H1 (cell line): Measurements from ENCODE around the gene NIN. TPM values are rescaled to one million over a fixed set of nuclear protein-coding genes. Genes with fewer than 3 reads are reported as not detected.

Experiments
- CTCF ChIA-PET: fragments of 300-600 bp; sonication (Branson Sonifier 250); formaldehyde crosslinking; loops from one replicate; lab custom pipeline; 2021; ENCODE audit not compliant: partially characterized antibody; lab: Charles Lee
- POLR2A ChIA-PET: fragments of 300-600 bp; sonication (Branson Sonifier 250); formaldehyde crosslinking; loops from one replicate; lab custom pipeline; 2021; ENCODE audit warnings: inconsistent platforms; ENCODE audit not compliant: partially characterized antibody; lab: Charles Lee
- DNase-seq, 2 experiments: peaks; one replicate each; pipeline versions ENCODE4 v3.0.0 to v3.0.0-alpha.2; 2010 to 2022; ENCODE audit warnings: low spot score in 2 of 2, low read depth in 1 of 2, mixed read lengths in 1 of 2
- FAIRE-seq: peaks from 2 replicates; lab custom pipeline; 2011; peaks lifted over from hg19 to GRCh38; lab: Jason Lieb, UNC
- H2AFZ ChIP-seq: 2 replicates; pipeline ENCODE4 v1.8.1; 2012; ENCODE audit warnings: low read length, inconsistent platforms
- H2AK5ac ChIP-seq: 2 replicates; pipeline ENCODE4 v1.6.1; 2013; ENCODE audit warnings: low read depth, low read length
- H2BK120ac ChIP-seq: replicated peaks from 2 replicates; pipeline ENCODE3; 2013; ENCODE audit warnings: low read depth, low read length, inconsistent platforms
- H2BK12ac ChIP-seq: 2 replicates; pipeline ENCODE4 v1.6.1; 2013; ENCODE audit warnings: low read depth, low read length
- H2BK15ac ChIP-seq: 2 replicates; pipeline ENCODE4 v1.6.1; 2013; ENCODE audit warnings: low read length
- H2BK20ac ChIP-seq: 2 replicates; pipeline ENCODE4 v1.6.1; 2013; ENCODE audit warnings: low read length
- H2BK5ac ChIP-seq: 2 replicates; pipeline ENCODE4 v1.6.1; 2013; ENCODE audit warnings: low read depth, low read length
- H3K14ac ChIP-seq: 2 replicates; pipeline ENCODE4 v1.6.1; 2013; ENCODE audit warnings: inconsistent platforms; ENCODE audit not compliant: insufficient read length
- H3K18ac ChIP-seq: 2 replicates; pipeline ENCODE4 v1.6.1; 2013; ENCODE audit warnings: low read length; ENCODE audit errors: extremely low read depth
- H3K23ac ChIP-seq: 2 replicates; pipeline ENCODE4 v1.6.1; 2013; ENCODE audit warnings: inconsistent platforms; ENCODE audit not compliant: insufficient read length
- H3K23me2 ChIP-seq: 2 replicates; pipeline ENCODE4 v1.6.1; 2013; ENCODE audit warnings: low read depth, low read length
- H3K27ac ChIP-seq: 2 replicates; pipeline ENCODE4 v1.6.1; 2011; ENCODE audit warnings: low read depth, low read length, inconsistent platforms
- H3K27me3 ChIP-seq, 4 experiments: replicated peaks in 1 of 4; 1 replicate in 1 of 4; 2 replicates in 3 of 4; pipeline versions ENCODE4 v1.6.1 to v1.8.1; 2011 to 2013; ENCODE audit warnings: low read length in 3 of 4, mild to moderate bottlenecking in 3 of 4, inconsistent platforms in 2 of 4, mixed read lengths in 2 of 4, moderate library complexity in 1 of 4; ENCODE audit not compliant: control insufficient read depth in 3 of 4, insufficient read depth in 3 of 4; ENCODE audit errors: extremely low read depth in 1 of 4
- H3K36me3 ChIP-seq, 4 experiments: 2 replicates each; pipeline versions ENCODE4 v1.6.1 to v1.8.1; 2011 to 2013; ENCODE audit warnings: mild to moderate bottlenecking in 4 of 4, low read length in 3 of 4, moderate library complexity in 2 of 4, control low read depth in 1 of 4, inconsistent platforms in 1 of 4; ENCODE audit not compliant: insufficient read depth in 4 of 4, control insufficient read depth in 2 of 4
- H3K4ac ChIP-seq: replicated peaks from 2 replicates; pipeline ENCODE3; 2013; ENCODE audit warnings: low read length, low read depth, mixed read lengths, inconsistent platforms; ENCODE audit not compliant: insufficient read length
- H3K4me1 ChIP-seq, 4 experiments: replicated peaks in 1 of 4; 1 replicate in 1 of 4; 2 replicates in 3 of 4; pipeline versions ENCODE4 v1.6.1 to v1.8.1; 2011 to 2013; ENCODE audit warnings: low read length in 3 of 4, inconsistent platforms in 2 of 4, mixed read lengths in 1 of 4; ENCODE audit not compliant: insufficient read depth in 4 of 4, control insufficient read depth in 3 of 4
- H3K4me2 ChIP-seq, 2 experiments: 2 replicates each; pipeline versions ENCODE4 v1.6.1 to v1.8.1; 2011 to 2013; ENCODE audit warnings: low read depth in 2 of 2, low read length in 2 of 2, control low read depth in 1 of 2, inconsistent platforms in 1 of 2, mild to moderate bottlenecking in 1 of 2; ENCODE audit not compliant: insufficient read depth in 1 of 2
- H3K4me3 ChIP-seq, 4 experiments: fragments of 200-600, 300-600 bp in 1 of 4; sonication (generic), shearing (Covaris generic), sonication (Bioruptor Twin) in 1 of 4; 2 replicates each; pipeline versions ENCODE4 v1.5.1 to v1.8.1; 2011 to 2016; ENCODE audit warnings: low read length in 4 of 4, low read depth in 3 of 4, control low read depth in 2 of 4, inconsistent platforms in 2 of 4, mild to moderate bottlenecking in 2 of 4, mixed read lengths in 1 of 4, moderate library complexity in 1 of 4; ENCODE audit not compliant: insufficient read depth in 2 of 4; ENCODE audit errors: extremely low read depth in 1 of 4
- H3K56ac ChIP-seq: replicated peaks from 2 replicates; pipeline ENCODE3; 2013; ENCODE audit warnings: low read depth, mild to moderate bottlenecking, mixed read lengths, low read length, inconsistent platforms; ENCODE audit not compliant: insufficient read length
- H3K79me1 ChIP-seq: 2 replicates; pipeline ENCODE4 v1.6.1; 2013; ENCODE audit warnings: low read depth, low read length, control low read depth
- H3K79me2 ChIP-seq, 2 experiments: 2 replicates each; pipeline versions ENCODE4 v1.6.1 to v1.8.1; 2012 to 2013; ENCODE audit warnings: low read length in 2 of 2, mild to moderate bottlenecking in 2 of 2, inconsistent platforms in 1 of 2; ENCODE audit not compliant: insufficient read depth in 2 of 2, control insufficient read depth in 1 of 2
- H3K9ac ChIP-seq, 4 experiments: replicated peaks in 1 of 4; 1 replicate in 1 of 4; 2 replicates in 3 of 4; pipeline versions ENCODE4 v1.6.1 to v1.8.1; 2011 to 2013; ENCODE audit warnings: low read depth in 3 of 4, low read length in 3 of 4, control low read depth in 2 of 4, mild to moderate bottlenecking in 2 of 4, moderate library complexity in 2 of 4, inconsistent platforms in 1 of 4; ENCODE audit errors: extremely low read depth in 1 of 4
- H3K9me3 ChIP-seq, 2 experiments: 2 replicates each; pipeline versions ENCODE4 v1.6.1 to v1.8.1; 2012 to 2013; ENCODE audit warnings: mild to moderate bottlenecking in 2 of 2, moderate library complexity in 2 of 2, control low read depth in 1 of 2, inconsistent platforms in 1 of 2, low read depth in 1 of 2, low read length in 1 of 2, mixed read lengths in 1 of 2; ENCODE audit not compliant: insufficient read depth in 2 of 2
- H4K20me1 ChIP-seq, 2 experiments: replicated peaks in 1 of 2; 2 replicates each; pipeline versions ENCODE3 to v1.8.1; 2011 to 2013; ENCODE audit warnings: inconsistent platforms in 2 of 2, low read length in 2 of 2, mild to moderate bottlenecking in 1 of 2; ENCODE audit not compliant: insufficient read depth in 2 of 2, control insufficient read depth in 1 of 2
- H4K5ac ChIP-seq: 2 replicates; pipeline ENCODE4 v1.6.1; 2013; ENCODE audit warnings: low read length, low read depth, mixed read lengths, inconsistent platforms; ENCODE audit not compliant: insufficient read length
- H4K8ac ChIP-seq: 2 replicates; pipeline ENCODE4 v1.8.0; 2013; ENCODE audit warnings: mild to moderate bottlenecking, moderate library complexity, low read length, inconsistent platforms; ENCODE audit not compliant: insufficient read depth; ENCODE audit errors: extremely low read depth
- H4K91ac ChIP-seq: replicated peaks from 2 replicates; pipeline ENCODE3; 2013; ENCODE audit warnings: low read length, mixed read lengths, inconsistent platforms; ENCODE audit not compliant: insufficient read length
- CBX5 ChIP-seq: fragments of 300-800, 300-1000 bp; sonication (generic); IDR thresholded peaks from 2 replicates; pipeline ENCODE4 v1.7.1; 2016; ENCODE audit warnings: antibody characterized with exemption, low read length, low read depth
- CREB1 ChIP-seq: IDR thresholded peaks from 2 replicates; pipeline ENCODE4 v1.6.1; 2012; ENCODE audit warnings: inconsistent platforms
- CTBP2 ChIP-seq: IDR thresholded peaks from 2 replicates; pipeline ENCODE4 v1.7.0; 2011; ENCODE audit warnings: borderline replicate concordance, mild to moderate bottlenecking, moderate library complexity, mixed read lengths, low read length; ENCODE audit not compliant: insufficient read depth, insufficient read length
- FOSL1 ChIP-seq: IDR thresholded peaks from 2 replicates; pipeline ENCODE4 v1.6.1; 2011; ENCODE audit warnings: mild to moderate bottlenecking, low read depth, low read length, moderate library complexity; ENCODE audit not compliant: insufficient read depth
- JUN ChIP-seq: IDR thresholded peaks from 2 replicates; pipeline ENCODE4 v1.6.1; 2011; ENCODE audit warnings: low read depth, mild to moderate bottlenecking, improper control_type of control experiment, low read length
- PHF8 ChIP-seq: fragments of 200-600 bp; sonication (generic); conservative IDR thresholded peaks from 2 replicates; pipeline ENCODE4 v1.7.1; 2012; ENCODE audit warnings: low read depth, mild to moderate bottlenecking, inconsistent platforms, low read length, moderate library complexity
- POLR2A ChIP-seq, 2 experiments: IDR thresholded peaks; 1 replicate in 1 of 2; 2 replicates in 1 of 2; pipeline ENCODE4 v1.6.1; 2011; ENCODE audit warnings: low read depth in 2 of 2, low read length in 2 of 2, mild to moderate bottlenecking in 2 of 2; ENCODE audit errors: control extremely low read depth in 1 of 2
- RXRA ChIP-seq: IDR thresholded peaks from 2 replicates; pipeline ENCODE4 v1.6.1; 2011; ENCODE audit warnings: low read depth, mild to moderate bottlenecking, low read length, moderate library complexity; ENCODE audit not compliant: insufficient read depth
- SIX5 ChIP-seq: IDR thresholded peaks from 2 replicates; pipeline ENCODE4 v1.6.1; 2011; ENCODE audit warnings: mild to moderate bottlenecking, low read depth, low read length
- SP1 ChIP-seq: IDR thresholded peaks from 2 replicates; pipeline ENCODE4 v1.6.1; 2011; ENCODE audit warnings: low read depth, low read length
- SUZ12 ChIP-seq: fragments of 200-600 bp; sonication (generic); IDR thresholded peaks from 2 replicates; pipeline ENCODE4 v1.6.1; 2012; ENCODE audit warnings: mild to moderate bottlenecking, inconsistent platforms, low read length, moderate library complexity, mixed read lengths
- TAF7 ChIP-seq: optimal IDR thresholded peaks from 2 replicates; pipeline ENCODE3; 2011; ENCODE audit warnings: low read depth, mild to moderate bottlenecking, inconsistent platforms, low read length, moderate library complexity, borderline replicate concordance
- TCF12 ChIP-seq: IDR thresholded peaks from 2 replicates; pipeline ENCODE4 v1.6.1; 2011; ENCODE audit warnings: low read depth, mild to moderate bottlenecking, low read length
- WGBS, 2 experiments: shearing (Covaris generic) in 1 of 2; methylation state at CpG; one replicate each; pipeline versions ENCODE4 v1.1.6 to v1.1.7; 2013 to 2015; ENCODE audit warnings: low lambda C conversion rate in 2 of 2, mixed read lengths in 2 of 2, inconsistent platforms in 1 of 2, low coverage in 1 of 2, missing lambda C conversion rate in 1 of 2; ENCODE audit not compliant: insufficient replicate concordance in 2 of 2, insufficient coverage in 1 of 2, insufficient read length in 1 of 2; ENCODE audit errors: extremely low coverage in 1 of 2, missing lambda C conversion rate in 1 of 2; 5-methylcytosine and 5-hydroxymethylcytosine counted together
- polyA plus RNA-seq, 7 experiments: library from polyadenylated mRNA; depleted of rRNA in 3 of 7; stranded (reverse) in 5 of 7; unstranded in 2 of 7; fragments of >200 nt in 5 of 7; fragments of 200-250 nt in 2 of 7; gene quantifications; 1 replicate in 5 of 7; 2 replicates in 1 of 7; 4 replicates in 1 of 7; pipeline versions ENCODE4 v1.2.1 to v1.2.3, GENCODE V29; 2011 to 2013; ENCODE audit warnings: missing spikeins in 2 of 7, mixed read lengths in 2 of 7
- total RNA-seq: library from RNA; stranded (reverse); fragmentation: NEBNext Ultra II Directional; extraction: Animal tissue kit (Norgen Biotek cat#: 25700); gene quantifications from 2 replicates; pipeline ENCODE4 v1.2.1, GENCODE V29; 2021
- TF ChIP-seq, protein P1 (sequence below): IDR thresholded peaks from 2 replicates; pipeline ENCODE4 v1.6.1; 2011; ENCODE audit warnings: low read depth, mild to moderate bottlenecking, low read length; ENCODE audit not compliant: insufficient read depth

Gene NIN
- total and polyA plus RNA-seq, 2 of the 8 experiments (the other 6 are each of a cell fraction or from before 2014, with no cell fraction given) = 3.2 to 21.3 TPM

DNA sequence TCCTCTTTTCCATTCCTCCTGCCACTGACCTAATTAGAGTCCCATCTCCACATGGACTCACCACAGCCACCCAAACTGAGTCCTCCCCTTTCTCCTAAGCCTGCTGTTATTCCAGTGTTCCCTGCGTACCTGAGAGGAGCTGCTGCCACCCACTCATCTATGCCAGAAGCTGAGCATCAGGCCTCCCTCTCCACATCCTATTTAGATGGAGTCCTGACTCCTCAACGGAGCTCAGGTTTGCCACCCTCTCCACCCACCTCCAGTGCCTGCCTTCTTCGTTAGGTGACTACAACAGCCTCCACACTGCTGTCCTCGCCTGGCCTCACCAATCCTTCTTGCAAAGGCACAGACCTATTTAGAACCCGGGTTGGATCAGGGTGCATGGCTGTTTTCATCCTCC is 25.7 kb upstream of the NIN start:
- no peaks in the 10 kb centered on the region for H3K79me1 ChIP-seq
- no peak overlapping the region for H3K14ac ChIP-seq
- no peak overlapping the region for H3K18ac ChIP-seq
- H3K4ac ChIP-seq = no peak overlapping the region
- H3K4me3 ChIP-seq = no peak overlapping the region
- H4K5ac ChIP-seq = no peak overlapping the region
- H3K9me3 ChIP-seq = no peaks in the 10 kb centered on the region
- no peak overlapping the region for H2BK12ac ChIP-seq
- H2BK20ac ChIP-seq = 0 out of 2 replicates have a peak overlapping the region, but pooled peaks have one; percentile 18
- H3K79me2 ChIP-seq = no peaks in the 10 kb centered on the region
- FAIRE-seq (no peak), DNase-seq (no peak)
- no peaks in the 10 kb centered on the region; the same call in 1 of the 2 replicates for H3K23me2 ChIP-seq
- H3K23ac ChIP-seq = no peak overlapping the region
- no peak overlapping the region for H2BK120ac ChIP-seq
- no peak overlapping the region for H3K9ac ChIP-seq
- CTCF ChIA-PET = interaction anchor here (0.6 to 7.3 kb wide), 7 partner anchors 10 to 687 kb away, joined by 3 to 58 read pairs (median 6); no protein-coding TSS in a partner anchor
- peak overlapping the region; percentile 9; the same call in 1 of the 2 replicates for H2AK5ac ChIP-seq
- 69% methylated on average over 5 of the region's 5 CpGs; no CpG with 5 or more reads in 1 of the 2 experiments for WGBS, 2 experiments
- no peaks in the 10 kb centered on the region for H3K36me3 ChIP-seq
- H4K20me1 ChIP-seq = no peaks in the 10 kb centered on the region
- H2BK5ac ChIP-seq = no peak overlapping the region
- POLR2A ChIA-PET = interaction anchor here (1.4 kb wide), 1 partner anchor 27 kb away, joined by 3 read pairs; no protein-coding TSS in a partner anchor
- no peak overlapping the region for H2AFZ ChIP-seq
- no peak overlapping the region for H3K56ac ChIP-seq
- no peak overlapping the region for H3K4me2 ChIP-seq
- H4K91ac ChIP-seq = no peak overlapping the region
- peaks cover 0 to 7% (median 4%) of the 10 kb centered on the region in 4 experiments; a peak in 4 of 7 replicates for H3K4me1 ChIP-seq
- H2BK15ac ChIP-seq = 0 out of 2 replicates have a peak overlapping the region, but pooled peaks have one; percentile 29
- no peaks in the 10 kb centered on the region for H3K27me3 ChIP-seq
- H3K27ac ChIP-seq = no peak overlapping the region
- no peak overlapping the region for H4K8ac ChIP-seq
- no peak for TF ChIP-seq SIX5
- no peak for TF ChIP-seq TAF7
- TF ChIP-seq CBX5 = no peak
- no peak for TF ChIP-seq SUZ12
- TF ChIP-seq JUN = no peak
- TF ChIP-seq, protein P1, sequence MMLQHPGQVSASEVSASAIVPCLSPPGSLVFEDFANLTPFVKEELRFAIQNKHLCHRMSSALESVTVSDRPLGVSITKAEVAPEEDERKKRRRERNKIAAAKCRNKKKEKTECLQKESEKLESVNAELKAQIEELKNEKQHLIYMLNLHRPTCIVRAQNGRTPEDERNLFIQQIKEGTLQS = no peak
- no peak for TF ChIP-seq SP1
- no peak for TF ChIP-seq FOSL1
- TF ChIP-seq TCF12 = no peak
- no peak for TF ChIP-seq POLR2A (IDR thresholded peaks at IDR 0.05; ENCODE audit: control extremely low read depth in 1 of 2, low read depth in 2 of 2, low read length in 2 of 2)
- TF ChIP-seq PHF8 = no peak
- no peak for TF ChIP-seq RXRA
- TF ChIP-seq CTBP2 = no peak
- TF ChIP-seq CREB1 = no peak
